Measurements from ENCODE around the gene PAX6. TPM values are rescaled to one million over a fixed set of nuclear protein-coding genes. Genes with fewer than 3 reads are reported as not detected.

PAX6 gene
- polyA plus RNA-seq, 2 of the 4 experiments (the other 2 are of a cell fraction): 1.8 to 2.0 TPM

DNA sequence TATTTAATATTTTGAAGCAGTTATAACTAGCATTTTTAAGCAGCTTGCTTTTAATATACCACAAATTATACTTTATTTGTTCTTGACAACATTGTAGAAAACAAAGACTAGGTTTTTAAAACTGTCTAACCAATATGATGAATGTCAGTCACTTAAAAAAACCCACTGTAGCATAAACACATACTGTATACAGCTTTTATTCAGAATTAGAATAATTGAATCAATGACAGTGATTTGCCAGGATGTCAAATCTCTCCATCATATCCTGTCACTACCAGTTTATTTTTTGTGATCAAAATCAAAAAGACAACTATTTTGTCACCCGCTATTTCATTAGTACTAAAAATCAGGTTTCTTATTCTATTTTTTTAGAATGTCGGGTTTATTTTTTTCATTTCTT is 26.5 kb downstream of the PAX6 start:
- 94% methylated on average over 2 of the region's 2 CpGs for WGBS (ENCODE audit: missing lambda C conversion rate)
- POLR2A ChIA-PET: no interaction called here
- no peak overlapping the region for H3K4me3 ChIP-seq
- H3K4me2 ChIP-seq: no peak overlapping the region
- TF ChIP-seq CBX2 (IDR thresholded peaks at IDR 0.05; ENCODE audit: borderline replicate concordance, low read depth): no peak
- TF ChIP-seq ZC3H11A (IDR thresholded peaks at IDR 0.05): no peak
- no peak for TF ChIP-seq ZFP36 (IDR thresholded peaks at IDR 0.05; ENCODE audit: borderline replicate concordance, partially characterized antibody)
- TF ChIP-seq KDM5A (IDR thresholded peaks at IDR 0.05): no peak
- TF ChIP-seq, protein P1, sequence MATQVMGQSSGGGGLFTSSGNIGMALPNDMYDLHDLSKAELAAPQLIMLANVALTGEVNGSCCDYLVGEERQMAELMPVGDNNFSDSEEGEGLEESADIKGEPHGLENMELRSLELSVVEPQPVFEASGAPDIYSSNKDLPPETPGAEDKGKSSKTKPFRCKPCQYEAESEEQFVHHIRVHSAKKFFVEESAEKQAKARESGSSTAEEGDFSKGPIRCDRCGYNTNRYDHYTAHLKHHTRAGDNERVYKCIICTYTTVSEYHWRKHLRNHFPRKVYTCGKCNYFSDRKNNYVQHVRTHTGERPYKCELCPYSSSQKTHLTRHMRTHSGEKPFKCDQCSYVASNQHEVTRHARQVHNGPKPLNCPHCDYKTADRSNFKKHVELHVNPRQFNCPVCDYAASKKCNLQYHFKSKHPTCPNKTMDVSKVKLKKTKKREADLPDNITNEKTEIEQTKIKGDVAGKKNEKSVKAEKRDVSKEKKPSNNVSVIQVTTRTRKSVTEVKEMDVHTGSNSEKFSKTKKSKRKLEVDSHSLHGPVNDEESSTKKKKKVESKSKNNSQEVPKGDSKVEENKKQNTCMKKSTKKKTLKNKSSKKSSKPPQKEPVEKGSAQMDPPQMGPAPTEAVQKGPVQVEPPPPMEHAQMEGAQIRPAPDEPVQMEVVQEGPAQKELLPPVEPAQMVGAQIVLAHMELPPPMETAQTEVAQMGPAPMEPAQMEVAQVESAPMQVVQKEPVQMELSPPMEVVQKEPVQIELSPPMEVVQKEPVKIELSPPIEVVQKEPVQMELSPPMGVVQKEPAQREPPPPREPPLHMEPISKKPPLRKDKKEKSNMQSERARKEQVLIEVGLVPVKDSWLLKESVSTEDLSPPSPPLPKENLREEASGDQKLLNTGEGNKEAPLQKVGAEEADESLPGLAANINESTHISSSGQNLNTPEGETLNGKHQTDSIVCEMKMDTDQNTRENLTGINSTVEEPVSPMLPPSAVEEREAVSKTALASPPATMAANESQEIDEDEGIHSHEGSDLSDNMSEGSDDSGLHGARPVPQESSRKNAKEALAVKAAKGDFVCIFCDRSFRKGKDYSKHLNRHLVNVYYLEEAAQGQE (IDR thresholded peaks at IDR 0.05): no peak
- no peak for TF ChIP-seq FOXS1 (CRISPR knock-in tag; IDR thresholded peaks at IDR 0.05)
- no peak for TF ChIP-seq POLR2AphosphoS2 (conservative IDR thresholded peaks at IDR 0.05; ENCODE audit: low read length)
- no peak for TF ChIP-seq ZSCAN20 (CRISPR knock-in tag; IDR thresholded peaks at IDR 0.05)
- TF ChIP-seq CBX8 (IDR thresholded peaks at IDR 0.05): no peak
- TF ChIP-seq NR3C1 (IDR thresholded peaks at IDR 0.05): no peak
- TF ChIP-seq TP53 (CRISPR knock-in tag; IDR thresholded peaks at IDR 0.05): no peak
- TF ChIP-seq CHD2 (IDR thresholded peaks at IDR 0.05; ENCODE audit: low read length, partially characterized antibody): no peak
- no peak for TF ChIP-seq ZNF302 (CRISPR knock-in tag; IDR thresholded peaks at IDR 0.05)
- TF ChIP-seq HDAC2 (IDR thresholded peaks at IDR 0.05): no peak
- TF ChIP-seq MAZ (IDR thresholded peaks at IDR 0.05; ENCODE audit: borderline replicate concordance, low read depth, low read length): no peak
- no peak for TF ChIP-seq MAFK (IDR thresholded peaks at IDR 0.05; ENCODE audit: partially characterized antibody)
- no peak for TF ChIP-seq EHMT2 (IDR thresholded peaks at IDR 0.05; ENCODE audit: low read depth)
- no peak for TF ChIP-seq HOXA7 (CRISPR knock-in tag; IDR thresholded peaks at IDR 0.05)
- TF ChIP-seq, protein P2, sequence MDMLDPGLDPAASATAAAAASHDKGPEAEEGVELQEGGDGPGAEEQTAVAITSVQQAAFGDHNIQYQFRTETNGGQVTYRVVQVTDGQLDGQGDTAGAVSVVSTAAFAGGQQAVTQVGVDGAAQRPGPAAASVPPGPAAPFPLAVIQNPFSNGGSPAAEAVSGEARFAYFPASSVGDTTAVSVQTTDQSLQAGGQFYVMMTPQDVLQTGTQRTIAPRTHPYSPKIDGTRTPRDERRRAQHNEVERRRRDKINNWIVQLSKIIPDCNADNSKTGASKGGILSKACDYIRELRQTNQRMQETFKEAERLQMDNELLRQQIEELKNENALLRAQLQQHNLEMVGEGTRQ (IDR thresholded peaks at IDR 0.05): no peak
- H3K4me1 ChIP-seq: no peaks in the 10 kb centered on the region
- CTCF ChIA-PET: no interaction called here
- FAIRE-seq: no peak
- no peak for DNase-seq (ENCODE audit: low read depth in 1 of 2, low spot score in 1 of 2)
- H3K9me3 ChIP-seq: no peaks in the 10 kb centered on the region
- no peak for ATAC-seq
- H3K27ac ChIP-seq: no peak overlapping the region

DNA sequence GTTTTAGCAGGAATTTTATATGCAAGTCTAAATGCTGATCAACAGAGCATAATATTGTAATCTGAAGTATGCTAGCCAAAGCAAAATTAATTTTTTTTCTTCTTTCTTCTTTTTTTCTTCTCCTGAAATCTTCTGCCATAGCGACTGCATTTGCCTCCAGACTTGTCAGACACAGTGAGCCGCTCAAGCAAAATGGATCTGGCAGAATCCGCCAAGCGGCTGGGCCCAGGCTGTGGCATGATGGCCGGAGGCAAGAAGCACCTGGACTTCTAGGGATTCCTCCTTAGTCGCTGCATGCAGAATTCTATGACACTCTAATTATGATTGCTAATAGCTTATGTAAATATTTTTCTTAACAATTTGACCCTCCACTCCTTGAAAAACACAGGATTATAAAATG is 27.9 kb downstream of the PAX6 start:
- Histone ChIP-seq H3K4me2 (no peak overlapping the region), H3K4me1 (no peaks in the 10 kb centered on the region), H3K27ac (no peak overlapping the region), H3K9me3 (no peaks in the 10 kb centered on the region), H3K4me3 (no peak overlapping the region)
- ChIA-PET CTCF (no interaction called here), POLR2A (no interaction called here)
- ATAC-seq (no peak), DNase-seq (ENCODE audit: low read depth in 1 of 2, low spot score in 1 of 2) (no peak), FAIRE-seq (no peak)
- WGBS (ENCODE audit: missing lambda C conversion rate): 92% methylated on average over 6 of the region's 6 CpGs
- TF ChIP-seq, protein P3, sequence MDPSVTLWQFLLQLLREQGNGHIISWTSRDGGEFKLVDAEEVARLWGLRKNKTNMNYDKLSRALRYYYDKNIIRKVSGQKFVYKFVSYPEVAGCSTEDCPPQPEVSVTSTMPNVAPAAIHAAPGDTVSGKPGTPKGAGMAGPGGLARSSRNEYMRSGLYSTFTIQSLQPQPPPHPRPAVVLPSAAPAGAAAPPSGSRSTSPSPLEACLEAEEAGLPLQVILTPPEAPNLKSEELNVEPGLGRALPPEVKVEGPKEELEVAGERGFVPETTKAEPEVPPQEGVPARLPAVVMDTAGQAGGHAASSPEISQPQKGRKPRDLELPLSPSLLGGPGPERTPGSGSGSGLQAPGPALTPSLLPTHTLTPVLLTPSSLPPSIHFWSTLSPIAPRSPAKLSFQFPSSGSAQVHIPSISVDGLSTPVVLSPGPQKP (IDR thresholded peaks at IDR 0.05; ENCODE audit: low read depth, low read length): no peak
- TF ChIP-seq RFX5 (IDR thresholded peaks at IDR 0.05): no peak
- no peak for TF ChIP-seq RCOR1 (IDR thresholded peaks at IDR 0.05; ENCODE audit: low read depth, low read length)
- TF ChIP-seq NFE2L2 (conservative IDR thresholded peaks at IDR 0.05; ENCODE audit: low read length): no peak
- TF ChIP-seq RNF2 (IDR thresholded peaks at IDR 0.05; ENCODE audit: borderline replicate concordance, low read depth): no peak
- TF ChIP-seq, protein P4, sequence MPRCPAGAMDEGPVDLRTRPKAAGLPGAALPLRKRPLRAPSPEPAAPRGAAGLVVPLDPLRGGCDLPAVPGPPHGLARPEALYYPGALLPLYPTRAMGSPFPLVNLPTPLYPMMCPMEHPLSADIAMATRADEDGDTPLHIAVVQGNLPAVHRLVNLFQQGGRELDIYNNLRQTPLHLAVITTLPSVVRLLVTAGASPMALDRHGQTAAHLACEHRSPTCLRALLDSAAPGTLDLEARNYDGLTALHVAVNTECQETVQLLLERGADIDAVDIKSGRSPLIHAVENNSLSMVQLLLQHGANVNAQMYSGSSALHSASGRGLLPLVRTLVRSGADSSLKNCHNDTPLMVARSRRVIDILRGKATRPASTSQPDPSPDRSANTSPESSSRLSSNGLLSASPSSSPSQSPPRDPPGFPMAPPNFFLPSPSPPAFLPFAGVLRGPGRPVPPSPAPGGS (IDR thresholded peaks at IDR 0.05): no peak
- TF ChIP-seq JUNB (IDR thresholded peaks at IDR 0.05): no peak
